Ramos (cell line): ENCODE results near the gene DHRS1.

ENCODE experiments used
- in situ Hi-C: fragments of 300-500 bp; cut with MboI; formaldehyde crosslinking; loops from one replicate; pipeline ENCODE4 v1.14.3; 2022; ENCODE audit warnings: low sequenced_read_pairs; ENCODE audit not compliant: unreplicated experiment

DHRS1 gene

GRCh38 chr14:24269368-24269767 is 30.2 kb downstream of the DHRS1 start:
- in situ Hi-C loops = no loop called here

GRCh38 chr14:24268225-24268624 is 31.4 kb downstream of the DHRS1 start:
- in situ Hi-C loops = no loop called here

- in situ Hi-C loops = no loop called here
Measured at GRCh38 chr14:24267516-24267915, 32.1 kb downstream of the DHRS1 start.

- in situ Hi-C loops = no loop called here
Measured at GRCh38 chr14:24266344-24267244, 33.0 kb downstream of the DHRS1 start.

GRCh38 chr14:24264298-24264697 is 35.3 kb downstream of the DHRS1 start:
- in situ Hi-C loops = no loop called here

GRCh38 chr14:24263848-24264247 is 35.7 kb downstream of the DHRS1 start:
- in situ Hi-C loops = no loop called here

GRCh38 chr14:24262821-24263733 is 36.5 kb downstream of the DHRS1 start, which contains the start of gene TGM1:
TGM1 (minus strand) TSS chr14:24263177; CDS start chr14:24262352, 825 bp downstream.
- in situ Hi-C loops = no loop called here

- in situ Hi-C loops = no loop called here
Measured at GRCh38 chr14:24261969-24262327, 37.6 kb downstream of the DHRS1 start.

GRCh38 chr14:24261256-24261968 is 38.2 kb downstream of the DHRS1 start:
- in situ Hi-C loops = no loop called here

- in situ Hi-C loops = no loop called here
Measured at GRCh38 chr14:24260780-24261157, 38.8 kb downstream of the DHRS1 start.

GRCh38 chr14:24260026-24260779 is 39.4 kb downstream of the DHRS1 start:
- in situ Hi-C loops = no loop called here

- in situ Hi-C loops = no loop called here
Measured at GRCh38 chr14:24259282-24260025, 40.1 kb downstream of the DHRS1 start.

GRCh38 chr14:24258548-24259265 is 40.9 kb downstream of the DHRS1 start:
- in situ Hi-C loops = no loop called here

GRCh38 chr14:24258119-24258518 is 41.5 kb downstream of the DHRS1 start:
- in situ Hi-C loops = no loop called here

GRCh38 chr14:24256960-24257359 is 42.6 kb downstream of the DHRS1 start:
- in situ Hi-C loops = no loop called here

- in situ Hi-C loops = no loop called here
Measured at GRCh38 chr14:24255931-24256711, 43.5 kb downstream of the DHRS1 start.

- in situ Hi-C loops = no loop called here
Measured at GRCh38 chr14:24255438-24255837, 44.1 kb downstream of the DHRS1 start.
